IMR-90 (cell line): Measurements from ENCODE around the gene LRP1B. TPM values are rescaled to one million over a fixed set of nuclear protein-coding genes. Genes with fewer than 3 reads are reported as not detected.

Experiments used
- ATAC-seq: fragments of 200-7000 bp; cut with Tn5 transposase; 2 replicates; pipeline ENCODE4 v1.9.1; 2020; ENCODE audit warnings: low read depth, mild to moderate bottlenecking, moderate library complexity
- BruUV-seq: library from RNA; stranded (reverse); fragments of 400-500 nt; replicated peaks from 2 replicates; lab custom pipeline; 2021; lab: Mats Ljungman, UMichigan
- CTCF ChIA-PET: fragments of 300-600 bp; formaldehyde crosslinking; extraction: SDS; loops from one replicate; lab custom pipeline; 2021; ENCODE audit warnings: antibody characterized with exemption; lab: Yijun Ruan, JAX
- POLR2A ChIA-PET: fragments of 300-600 bp; sonication (Branson Sonifier 250); formaldehyde crosslinking; loops from one replicate; lab custom pipeline; 2022; ENCODE audit warnings: antibody characterized with exemption; ENCODE audit not compliant: unreplicated experiment; lab: Charles Lee
- DNase-seq: peaks from one replicate; pipeline ENCODE4 v3.0.0; 2013
- H2AFZ ChIP-seq: replicated peaks from 2 replicates; pipeline ENCODE3; 2013; ENCODE audit warnings: low read length, mild to moderate bottlenecking; ENCODE audit not compliant: poor library complexity
- H2AK5ac ChIP-seq: 2 replicates; pipeline ENCODE4 v1.6.1; 2013; ENCODE audit warnings: low read depth, low read length, inconsistent platforms
- H2AK9ac ChIP-seq: replicated peaks from 2 replicates; pipeline ENCODE3; 2013; ENCODE audit warnings: mild to moderate bottlenecking, low read depth, low read length, moderate library complexity; ENCODE audit not compliant: poor library complexity
- H2BK120ac ChIP-seq: 2 replicates; pipeline ENCODE4 v1.6.1; 2013; ENCODE audit warnings: low read depth, low read length, inconsistent platforms
- H2BK15ac ChIP-seq: 3 replicates; pipeline ENCODE4 v1.6.1; 2013; ENCODE audit warnings: low read depth, low read length, inconsistent platforms
- H2BK20ac ChIP-seq: 2 replicates; pipeline ENCODE4 v1.6.1; 2013; ENCODE audit warnings: low read depth, mild to moderate bottlenecking, inconsistent platforms, low read length, moderate library complexity
- H2BK5ac ChIP-seq: 2 replicates; pipeline ENCODE4 v1.6.1; 2013; ENCODE audit warnings: mild to moderate bottlenecking, low read depth, low read length, inconsistent platforms; ENCODE audit not compliant: poor library complexity, severe bottlenecking
- H3K14ac ChIP-seq: replicated peaks from 2 replicates; pipeline ENCODE4 v1.6.1; 2013; ENCODE audit warnings: low read depth, low read length, inconsistent platforms
- H3K18ac ChIP-seq: 2 replicates; pipeline ENCODE4 v1.6.1; 2013; ENCODE audit warnings: low read depth, low read length, control low read depth
- H3K23ac ChIP-seq: 2 replicates; pipeline ENCODE4 v1.6.1; 2013; ENCODE audit warnings: low read depth, low read length, inconsistent platforms
- H3K27ac ChIP-seq: 2 replicates; pipeline ENCODE4 v1.5.1; 2013; ENCODE audit warnings: mild to moderate bottlenecking, control low read depth, low read length; ENCODE audit not compliant: insufficient read depth
- H3K27me3 ChIP-seq: 2 replicates; pipeline ENCODE4 v1.6.1; 2013; ENCODE audit warnings: low read length; ENCODE audit not compliant: control insufficient read depth, insufficient read depth
- H3K36me3 ChIP-seq: 2 replicates; pipeline ENCODE4 v1.6.1; 2013; ENCODE audit warnings: low read length, mixed read lengths; ENCODE audit not compliant: control insufficient read depth, insufficient read depth
- H3K4ac ChIP-seq: 2 replicates; pipeline ENCODE4 v1.6.1; 2013; ENCODE audit warnings: low read depth, low read length, inconsistent platforms
- H3K4me1 ChIP-seq: 2 replicates; pipeline ENCODE4 v1.6.1; 2013; ENCODE audit warnings: low read length, mixed read lengths; ENCODE audit not compliant: control insufficient read depth, insufficient read depth
- H3K4me2 ChIP-seq: 2 replicates; pipeline ENCODE4 v1.6.1; 2013; ENCODE audit warnings: low read depth, mild to moderate bottlenecking, control low read depth, low read length, moderate library complexity
- H3K4me3 ChIP-seq: 2 replicates; pipeline ENCODE4 v1.5.1; 2013; ENCODE audit warnings: low read depth, mild to moderate bottlenecking, control low read depth, low read length, moderate library complexity; ENCODE audit not compliant: insufficient read depth
- H3K56ac ChIP-seq: 2 replicates; pipeline ENCODE4 v1.6.1; 2013; ENCODE audit warnings: low read length, inconsistent platforms; ENCODE audit not compliant: insufficient read depth; ENCODE audit errors: extremely low read depth
- H3K79me1 ChIP-seq, 2 experiments: 2 replicates each; pipeline ENCODE4 v1.6.1; 2013; ENCODE audit warnings: low read length in 2 of 2, inconsistent platforms in 1 of 2, low read depth in 1 of 2
- H3K9ac ChIP-seq: 2 replicates; pipeline ENCODE4 v1.6.1; 2013; ENCODE audit warnings: low read depth, low read length, control low read depth
- H3K9me1 ChIP-seq: 2 replicates; pipeline ENCODE4 v1.6.1; 2013; ENCODE audit warnings: low read length, inconsistent platforms; ENCODE audit not compliant: insufficient read depth
- H3K9me3 ChIP-seq: 2 replicates; pipeline ENCODE4 v1.6.1; 2013; ENCODE audit warnings: low read length; ENCODE audit not compliant: control insufficient read depth, insufficient read depth
- H4K20me1 ChIP-seq: 2 replicates; pipeline ENCODE4 v1.6.1; 2013; ENCODE audit warnings: low read length, inconsistent platforms; ENCODE audit not compliant: insufficient read depth
- H4K5ac ChIP-seq: 2 replicates; pipeline ENCODE4 v1.6.1; 2013; ENCODE audit warnings: mild to moderate bottlenecking, low read depth, low read length, control low read depth
- H4K8ac ChIP-seq, 2 experiments: 2 replicates each; pipeline ENCODE4 v1.6.1; 2013; ENCODE audit warnings: low read depth in 2 of 2, low read length in 2 of 2, control low read depth in 1 of 2, inconsistent platforms in 1 of 2
- H4K91ac ChIP-seq: 2 replicates; pipeline ENCODE4 v1.6.1; 2013; ENCODE audit warnings: low read depth, low read length, inconsistent platforms; ENCODE audit not compliant: insufficient read depth
- BHLHE40 ChIP-seq: fragments of 150-350 bp; IDR thresholded peaks from 2 replicates; pipeline ENCODE4 v1.6.1; 2016; ENCODE audit warnings: mild to moderate bottlenecking, low read depth, low read length
- CEBPB ChIP-seq: IDR thresholded peaks from 2 replicates; pipeline ENCODE4 v1.6.1; 2012; ENCODE audit warnings: low read depth, low read length, improper control_type of control experiment
- CHD1 ChIP-seq: IDR thresholded peaks from 2 replicates; pipeline ENCODE4 v1.6.1; 2012; ENCODE audit warnings: low read depth, low read length, improper control_type of control experiment
- FOS ChIP-seq: fragments of 150-350 bp; IDR thresholded peaks from 2 replicates; pipeline ENCODE4 v1.6.1; 2016; ENCODE audit warnings: low read depth, low read length
- MAFK ChIP-seq: IDR thresholded peaks from 2 replicates; pipeline ENCODE4 v1.6.1; 2012; ENCODE audit warnings: low read depth, low read length, improper control_type of control experiment
- MAZ ChIP-seq: IDR thresholded peaks from 2 replicates; pipeline ENCODE4 v1.6.1; 2012; ENCODE audit warnings: low read depth, mild to moderate bottlenecking, low read length, improper control_type of control experiment, moderate library complexity, borderline replicate concordance
- MXI1 ChIP-seq: IDR thresholded peaks from 2 replicates; pipeline ENCODE4 v1.6.1; 2012; ENCODE audit warnings: low read depth, mild to moderate bottlenecking, low read length, moderate library complexity, borderline replicate concordance
- NFE2L2 ChIP-seq: fragments of 150-350 bp; IDR thresholded peaks from 2 replicates; pipeline ENCODE4 v1.6.1; 2016; ENCODE audit warnings: low read depth, mild to moderate bottlenecking, low read length
- POLR2A ChIP-seq: IDR thresholded peaks from 2 replicates; pipeline ENCODE4 v1.6.1; 2012; ENCODE audit warnings: mild to moderate bottlenecking, low read depth, low read length
- RAD21 ChIP-seq: IDR thresholded peaks from 2 replicates; pipeline ENCODE4 v1.6.1; 2012; ENCODE audit warnings: low read length, improper control_type of control experiment
- RCOR1 ChIP-seq: IDR thresholded peaks from 2 replicates; pipeline ENCODE4 v1.6.1; 2012; ENCODE audit warnings: mild to moderate bottlenecking, low read length, improper control_type of control experiment; ENCODE audit not compliant: insufficient replicate concordance
- RFX5 ChIP-seq: IDR thresholded peaks from 2 replicates; pipeline ENCODE4 v1.8.0; 2012; ENCODE audit warnings: low read depth, mild to moderate bottlenecking, low read length, moderate library complexity
- SMC3 ChIP-seq: fragments of 150-350 bp; IDR thresholded peaks from 2 replicates; pipeline ENCODE4 v1.6.1; 2016; ENCODE audit warnings: low read depth, mild to moderate bottlenecking, antibody characterized with exemption, low read length, moderate library complexity
- dilution Hi-C: fragments of 300-500 bp; cut with HindIII; formaldehyde crosslinking; loops from one replicate; pipeline ENCODE4 v1.14.3; 2018; ENCODE audit warnings: low sequenced_read_pairs; ENCODE audit not compliant: unreplicated experiment
- in situ Hi-C: fragments of 300-500 bp; cut with MboI; formaldehyde crosslinking; loops from 3 replicates; pipeline ENCODE4 v1.14.3; 2019; ENCODE audit warnings: low sequenced_read_pairs, inconsistent platforms, mixed read lengths
- intact Hi-C: fragments of 100-400 bp; cut with micrococcal nuclease; formaldehyde crosslinking; loops from 2 replicates; pipeline ENCODE4 v1.10.0; 2022
- polyA plus RNA-seq, 3 experiments: library from polyadenylated mRNA; depleted of rRNA; stranded (reverse); fragments of >200 nt; gene quantifications; 2 replicates each; pipeline ENCODE4 v1.2.3, GENCODE V29; 2012; ENCODE audit warnings: low replicate concordance in 1 of 3
- total RNA-seq: library from RNA; depleted of rRNA; stranded (reverse); fragments of >200 nt; gene quantifications from 2 replicates; pipeline ENCODE4 v1.2.3, GENCODE V29; 2012
- TF ChIP-seq, protein P1 (sequence below): fragments of 150-350 bp; IDR thresholded peaks from 2 replicates; pipeline ENCODE4 v1.6.1; 2016; ENCODE audit warnings: low read depth, mild to moderate bottlenecking, low read length, moderate library complexity, borderline replicate concordance
- TF ChIP-seq, protein P2 (sequence below): fragments of 150-350 bp; IDR thresholded peaks from 2 replicates; pipeline ENCODE4 v1.6.1; 2017; ENCODE audit warnings: mild to moderate bottlenecking, antibody characterized with exemption, low read length, low read depth
- TF ChIP-seq, protein P3 (sequence below): conservative IDR thresholded peaks from 2 replicates; pipeline ENCODE4 v1.5.1; 2012; ENCODE audit warnings: mild to moderate bottlenecking, low read depth, low read length, improper control_type of control experiment

Gene LRP1B
- total and polyA plus RNA-seq, 2 of the 4 experiments (the other 2 are of a cell fraction): under 0.01 to 0.02 TPM

DNA sequence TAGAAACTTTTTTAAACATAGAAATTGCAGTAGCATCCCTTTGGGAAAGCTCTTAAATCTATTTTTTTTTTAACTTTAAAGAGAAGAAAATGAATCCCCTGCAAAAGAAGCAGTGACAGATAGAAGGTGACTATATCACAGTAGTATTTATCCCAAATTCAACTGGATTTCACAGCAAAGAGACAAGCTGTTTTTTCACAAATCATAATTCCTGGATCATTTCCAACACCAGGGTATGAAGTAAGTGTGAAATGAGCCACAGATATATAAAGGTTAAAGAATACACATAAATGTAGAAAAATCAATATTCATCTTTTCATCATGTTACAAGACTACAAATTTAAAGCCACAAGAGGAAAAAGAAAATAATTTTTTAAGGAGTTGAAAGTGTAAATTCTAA lies 1945.7 kb downstream of the LRP1B start:
- no peak overlapping the region for H3K4me2 ChIP-seq
- no peaks in the 10 kb centered on the region for H3K79me1 ChIP-seq
- H3K14ac ChIP-seq: no peak overlapping the region
- no peak overlapping the region for H2AFZ ChIP-seq
- BruUV-seq: no TSS peak
- no peak overlapping the region for H2BK120ac ChIP-seq
- H3K9ac ChIP-seq: no peak overlapping the region
- H4K20me1 ChIP-seq: no peaks in the 10 kb centered on the region
- no peak for TF ChIP-seq RFX5
- TF ChIP-seq CEBPB: no peak
- TF ChIP-seq FOS: no peak
- TF ChIP-seq, protein P1, sequence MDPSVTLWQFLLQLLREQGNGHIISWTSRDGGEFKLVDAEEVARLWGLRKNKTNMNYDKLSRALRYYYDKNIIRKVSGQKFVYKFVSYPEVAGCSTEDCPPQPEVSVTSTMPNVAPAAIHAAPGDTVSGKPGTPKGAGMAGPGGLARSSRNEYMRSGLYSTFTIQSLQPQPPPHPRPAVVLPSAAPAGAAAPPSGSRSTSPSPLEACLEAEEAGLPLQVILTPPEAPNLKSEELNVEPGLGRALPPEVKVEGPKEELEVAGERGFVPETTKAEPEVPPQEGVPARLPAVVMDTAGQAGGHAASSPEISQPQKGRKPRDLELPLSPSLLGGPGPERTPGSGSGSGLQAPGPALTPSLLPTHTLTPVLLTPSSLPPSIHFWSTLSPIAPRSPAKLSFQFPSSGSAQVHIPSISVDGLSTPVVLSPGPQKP: no peak
- TF ChIP-seq, protein P2, sequence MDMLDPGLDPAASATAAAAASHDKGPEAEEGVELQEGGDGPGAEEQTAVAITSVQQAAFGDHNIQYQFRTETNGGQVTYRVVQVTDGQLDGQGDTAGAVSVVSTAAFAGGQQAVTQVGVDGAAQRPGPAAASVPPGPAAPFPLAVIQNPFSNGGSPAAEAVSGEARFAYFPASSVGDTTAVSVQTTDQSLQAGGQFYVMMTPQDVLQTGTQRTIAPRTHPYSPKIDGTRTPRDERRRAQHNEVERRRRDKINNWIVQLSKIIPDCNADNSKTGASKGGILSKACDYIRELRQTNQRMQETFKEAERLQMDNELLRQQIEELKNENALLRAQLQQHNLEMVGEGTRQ: no peak
- no peak for TF ChIP-seq MXI1
- TF ChIP-seq, protein P3, sequence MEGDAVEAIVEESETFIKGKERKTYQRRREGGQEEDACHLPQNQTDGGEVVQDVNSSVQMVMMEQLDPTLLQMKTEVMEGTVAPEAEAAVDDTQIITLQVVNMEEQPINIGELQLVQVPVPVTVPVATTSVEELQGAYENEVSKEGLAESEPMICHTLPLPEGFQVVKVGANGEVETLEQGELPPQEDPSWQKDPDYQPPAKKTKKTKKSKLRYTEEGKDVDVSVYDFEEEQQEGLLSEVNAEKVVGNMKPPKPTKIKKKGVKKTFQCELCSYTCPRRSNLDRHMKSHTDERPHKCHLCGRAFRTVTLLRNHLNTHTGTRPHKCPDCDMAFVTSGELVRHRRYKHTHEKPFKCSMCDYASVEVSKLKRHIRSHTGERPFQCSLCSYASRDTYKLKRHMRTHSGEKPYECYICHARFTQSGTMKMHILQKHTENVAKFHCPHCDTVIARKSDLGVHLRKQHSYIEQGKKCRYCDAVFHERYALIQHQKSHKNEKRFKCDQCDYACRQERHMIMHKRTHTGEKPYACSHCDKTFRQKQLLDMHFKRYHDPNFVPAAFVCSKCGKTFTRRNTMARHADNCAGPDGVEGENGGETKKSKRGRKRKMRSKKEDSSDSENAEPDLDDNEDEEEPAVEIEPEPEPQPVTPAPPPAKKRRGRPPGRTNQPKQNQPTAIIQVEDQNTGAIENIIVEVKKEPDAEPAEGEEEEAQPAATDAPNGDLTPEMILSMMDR: no peak
- no peak for TF ChIP-seq RCOR1
- TF ChIP-seq MAFK: no peak
- TF ChIP-seq MAZ: no peak
- TF ChIP-seq SMC3: no peak
- TF ChIP-seq CHD1: no peak
- no peak for TF ChIP-seq BHLHE40
- no peak for TF ChIP-seq RAD21
- no peak for TF ChIP-seq NFE2L2
- TF ChIP-seq POLR2A: no peak
- DNase-seq (no peak), ATAC-seq (no peak)
- H3K9me1 ChIP-seq: no peaks in the 10 kb centered on the region
- H2BK15ac ChIP-seq: no peak overlapping the region
- no peak overlapping the region for H4K91ac ChIP-seq
- H4K5ac ChIP-seq: no peak overlapping the region
- H2BK5ac ChIP-seq: no peak overlapping the region
- H3K4ac ChIP-seq: no peak overlapping the region
- no peaks in the 10 kb centered on the region for H3K27me3 ChIP-seq
- H3K4me3 ChIP-seq: no peak overlapping the region
- no peaks in the 10 kb centered on the region for H3K4me1 ChIP-seq
- H3K23ac ChIP-seq: no peak overlapping the region
- dilution Hi-C loops: no loop called here
- CTCF ChIA-PET: no interaction called here
- no peak overlapping the region for H2BK20ac ChIP-seq
- POLR2A ChIA-PET: no interaction called here
- no peak overlapping the region for H3K18ac ChIP-seq
- no peak overlapping the region for H3K27ac ChIP-seq
- peaks cover 7% of the 10 kb centered on the region for H3K9me3 ChIP-seq
- no peak overlapping the region for H2AK5ac ChIP-seq
- no peaks in the 10 kb centered on the region for H3K36me3 ChIP-seq
- H3K56ac ChIP-seq: no peak overlapping the region
- H2AK9ac ChIP-seq: no peak overlapping the region
- intact Hi-C loops: no loop called here
- no peak overlapping the region for H4K8ac ChIP-seq
- in situ Hi-C loops: no loop called here
